ENCODE measurements around the gene LHPP. TPM values are rescaled to one million over a fixed set of nuclear protein-coding genes. Genes with fewer than 3 reads are reported as not detected.

LHPP gene
- total and polyA plus RNA-seq, 2 experiments from 2014 or later = 27.4 to 40.2 TPM

DNA sequence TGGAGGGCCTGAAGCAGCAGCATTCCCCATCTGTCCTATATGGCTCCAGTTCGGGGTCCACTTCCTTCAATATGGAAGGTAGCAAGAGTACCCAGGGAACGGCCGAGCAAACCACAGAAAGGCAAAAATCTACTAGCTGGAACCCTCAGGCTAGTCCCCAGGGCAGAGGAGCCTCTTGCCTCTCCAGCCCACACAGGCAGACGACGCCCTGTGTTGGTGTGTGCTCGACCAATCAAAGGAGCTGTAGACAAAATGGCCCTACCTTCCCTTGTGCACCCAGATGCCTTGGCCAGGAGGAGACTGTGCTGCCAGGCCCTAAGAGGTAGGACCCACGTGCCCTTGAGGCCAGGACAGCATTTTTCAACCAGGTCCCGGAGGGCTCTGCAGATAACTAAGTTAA is 191.1 kb downstream of the LHPP start:
- Histone ChIP-seq H3K4me2 (no peak overlapping the region), H2AFZ (no peak overlapping the region), H3K4me1 (ENCODE audit: insufficient read depth) (peaks cover 13% of the 10 kb centered on the region), H3K4me3 (no peak overlapping the region), H3K27me3 (ENCODE audit: insufficient read depth) (no peaks in the 10 kb centered on the region), H3K79me2 (replicated peaks; ENCODE audit: insufficient read depth) (no peaks in the 10 kb centered on the region), H3F3A (replicated peaks; ENCODE audit: low read depth) (no peaks in the 10 kb centered on the region), H3K36me3 (ENCODE audit: insufficient read depth) (no peaks in the 10 kb centered on the region), H3K9me2 (ENCODE audit: insufficient read depth) (no peaks in the 10 kb centered on the region), H3K27ac (ENCODE audit: low read depth) (no peak overlapping the region), H4K20me1 (replicated peaks; ENCODE audit: insufficient read depth) (no peaks in the 10 kb centered on the region)
- peaks cover 3% of the 10 kb centered on the region for H3K27me3 Mint-ChIP-seq (ENCODE audit: insufficient read depth, low read depth, poor library complexity)
- no peaks in the 10 kb centered on the region for H3K36me3 Mint-ChIP-seq (ENCODE audit: low read depth)
- H3K27ac Mint-ChIP-seq = no peak overlapping the region
- peaks cover 44% of the 10 kb centered on the region for H3K4me1 Mint-ChIP-seq
- no peak overlapping the region for H3K4me3 Mint-ChIP-seq
- DNase-seq (ENCODE audit: low spot score) (no peak), ATAC-seq (no peak)
- no peak for TF ChIP-seq CREB1 (CRISPR knock-in tag; IDR thresholded peaks at IDR 0.05; ENCODE audit: low read depth)
- TF ChIP-seq, protein P1, sequence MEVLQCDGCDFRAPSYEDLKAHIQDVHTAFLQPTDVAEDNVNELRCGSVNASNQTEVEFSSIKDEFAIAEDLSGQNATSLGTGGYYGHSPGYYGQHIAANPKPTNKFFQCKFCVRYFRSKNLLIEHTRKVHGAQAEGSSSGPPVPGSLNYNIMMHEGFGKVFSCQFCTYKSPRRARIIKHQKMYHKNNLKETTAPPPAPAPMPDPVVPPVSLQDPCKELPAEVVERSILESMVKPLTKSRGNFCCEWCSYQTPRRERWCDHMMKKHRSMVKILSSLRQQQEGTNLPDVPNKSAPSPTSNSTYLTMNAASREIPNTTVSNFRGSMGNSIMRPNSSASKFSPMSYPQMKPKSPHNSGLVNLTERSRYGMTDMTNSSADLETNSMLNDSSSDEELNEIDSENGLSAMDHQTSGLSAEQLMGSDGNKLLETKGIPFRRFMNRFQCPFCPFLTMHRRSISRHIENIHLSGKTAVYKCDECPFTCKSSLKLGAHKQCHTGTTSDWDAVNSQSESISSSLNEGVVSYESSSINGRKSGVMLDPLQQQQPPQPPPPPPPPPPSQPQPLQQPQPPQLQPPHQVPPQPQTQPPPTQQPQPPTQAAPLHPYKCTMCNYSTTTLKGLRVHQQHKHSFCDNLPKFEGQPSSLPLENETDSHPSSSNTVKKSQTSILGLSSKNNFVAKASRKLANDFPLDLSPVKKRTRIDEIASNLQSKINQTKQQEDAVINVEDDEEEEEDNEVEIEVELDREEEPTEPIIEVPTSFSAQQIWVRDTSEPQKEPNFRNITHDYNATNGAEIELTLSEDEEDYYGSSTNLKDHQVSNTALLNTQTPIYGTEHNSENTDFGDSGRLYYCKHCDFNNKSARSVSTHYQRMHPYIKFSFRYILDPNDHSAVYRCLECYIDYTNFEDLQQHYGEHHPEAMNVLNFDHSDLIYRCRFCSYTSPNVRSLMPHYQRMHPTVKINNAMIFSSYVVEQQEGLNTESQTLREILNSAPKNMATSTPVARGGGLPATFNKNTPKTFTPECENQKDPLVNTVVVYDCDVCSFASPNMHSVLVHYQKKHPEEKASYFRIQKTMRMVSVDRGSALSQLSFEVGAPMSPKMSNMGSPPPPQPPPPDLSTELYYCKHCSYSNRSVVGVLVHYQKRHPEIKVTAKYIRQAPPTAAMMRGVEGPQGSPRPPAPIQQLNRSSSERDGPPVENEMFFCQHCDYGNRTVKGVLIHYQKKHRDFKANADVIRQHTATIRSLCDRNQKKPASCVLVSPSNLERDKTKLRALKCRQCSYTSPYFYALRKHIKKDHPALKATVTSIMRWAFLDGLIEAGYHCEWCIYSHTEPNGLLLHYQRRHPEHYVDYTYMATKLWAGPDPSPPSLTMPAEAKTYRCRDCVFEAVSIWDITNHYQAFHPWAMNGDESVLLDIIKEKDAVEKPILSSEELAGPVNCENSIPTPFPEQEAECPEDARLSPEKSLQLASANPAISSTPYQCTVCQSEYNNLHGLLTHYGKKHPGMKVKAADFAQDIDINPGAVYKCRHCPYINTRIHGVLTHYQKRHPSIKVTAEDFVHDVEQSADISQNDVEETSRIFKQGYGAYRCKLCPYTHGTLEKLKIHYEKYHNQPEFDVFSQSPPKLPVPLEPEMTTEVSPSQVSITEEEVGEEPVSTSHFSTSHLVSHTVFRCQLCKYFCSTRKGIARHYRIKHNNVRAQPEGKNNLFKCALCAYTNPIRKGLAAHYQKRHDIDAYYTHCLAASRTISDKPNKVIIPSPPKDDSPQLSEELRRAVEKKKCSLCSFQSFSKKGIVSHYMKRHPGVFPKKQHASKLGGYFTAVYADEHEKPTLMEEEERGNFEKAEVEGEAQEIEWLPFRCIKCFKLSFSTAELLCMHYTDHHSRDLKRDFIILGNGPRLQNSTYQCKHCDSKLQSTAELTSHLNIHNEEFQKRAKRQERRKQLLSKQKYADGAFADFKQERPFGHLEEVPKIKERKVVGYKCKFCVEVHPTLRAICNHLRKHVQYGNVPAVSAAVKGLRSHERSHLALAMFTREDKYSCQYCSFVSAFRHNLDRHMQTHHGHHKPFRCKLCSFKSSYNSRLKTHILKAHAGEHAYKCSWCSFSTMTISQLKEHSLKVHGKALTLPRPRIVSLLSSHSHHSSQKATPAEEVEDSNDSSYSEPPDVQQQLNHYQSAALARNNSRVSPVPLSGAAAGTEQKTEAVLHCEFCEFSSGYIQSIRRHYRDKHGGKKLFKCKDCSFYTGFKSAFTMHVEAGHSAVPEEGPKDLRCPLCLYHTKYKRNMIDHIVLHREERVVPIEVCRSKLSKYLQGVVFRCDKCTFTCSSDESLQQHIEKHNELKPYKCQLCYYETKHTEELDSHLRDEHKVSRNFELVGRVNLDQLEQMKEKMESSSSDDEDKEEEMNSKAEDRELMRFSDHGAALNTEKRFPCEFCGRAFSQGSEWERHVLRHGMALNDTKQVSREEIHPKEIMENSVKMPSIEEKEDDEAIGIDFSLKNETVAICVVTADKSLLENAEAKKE (CRISPR knock-in tag; IDR thresholded peaks at IDR 0.05) = no peak
- H3K9me3 Mint-ChIP-seq = no peaks in the 10 kb centered on the region; the same call in 2 of the 3 replicates

DNA sequence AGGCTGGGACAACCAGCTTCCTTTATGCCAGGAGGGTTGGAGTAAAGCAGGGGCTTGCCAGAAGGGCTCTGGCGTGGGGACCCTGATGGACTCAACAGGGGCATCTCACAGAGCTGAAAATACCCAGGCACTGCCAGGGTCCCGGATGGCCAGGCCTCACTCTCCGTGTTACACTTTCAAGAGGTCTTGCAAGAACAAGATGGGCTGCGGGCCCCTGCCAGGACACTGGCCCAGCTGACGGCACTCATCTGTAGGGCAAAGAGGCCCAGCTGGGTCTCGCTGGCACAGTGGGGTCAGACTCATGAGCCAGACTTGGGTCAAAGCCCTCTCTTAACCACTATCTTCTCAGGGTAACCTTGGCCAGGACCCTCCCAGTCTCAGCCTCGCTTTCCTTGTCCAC is 191.7 kb downstream of the LHPP start:
- Mint-ChIP-seq H3K4me3 (no peak overlapping the region), H3K27ac (no peak overlapping the region)
- TF ChIP-seq, protein P2, sequence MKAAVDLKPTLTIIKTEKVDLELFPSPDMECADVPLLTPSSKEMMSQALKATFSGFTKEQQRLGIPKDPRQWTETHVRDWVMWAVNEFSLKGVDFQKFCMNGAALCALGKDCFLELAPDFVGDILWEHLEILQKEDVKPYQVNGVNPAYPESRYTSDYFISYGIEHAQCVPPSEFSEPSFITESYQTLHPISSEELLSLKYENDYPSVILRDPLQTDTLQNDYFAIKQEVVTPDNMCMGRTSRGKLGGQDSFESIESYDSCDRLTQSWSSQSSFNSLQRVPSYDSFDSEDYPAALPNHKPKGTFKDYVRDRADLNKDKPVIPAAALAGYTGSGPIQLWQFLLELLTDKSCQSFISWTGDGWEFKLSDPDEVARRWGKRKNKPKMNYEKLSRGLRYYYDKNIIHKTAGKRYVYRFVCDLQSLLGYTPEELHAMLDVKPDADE (IDR thresholded peaks at IDR 0.05) = no peak
- TF ChIP-seq POLR2AphosphoS5 (IDR thresholded peaks at IDR 0.05; ENCODE audit: low read depth) (no peak), JUNB (IDR thresholded peaks at IDR 0.05; ENCODE audit: unreplicated experiment) (no peak), NANOG (IDR thresholded peaks at IDR 0.05; ENCODE audit: borderline replicate concordance) (no peak), EZH2 (IDR thresholded peaks at IDR 0.05; ENCODE audit: low read depth, unreplicated experiment) (no peak), ZNF331 (CRISPR knock-in tag; IDR thresholded peaks at IDR 0.05; ENCODE audit: low read depth) (no peak), EZH2phosphoT487 (IDR thresholded peaks at IDR 0.05; ENCODE audit: unreplicated experiment) (no peak)
- TF ChIP-seq, protein P3, sequence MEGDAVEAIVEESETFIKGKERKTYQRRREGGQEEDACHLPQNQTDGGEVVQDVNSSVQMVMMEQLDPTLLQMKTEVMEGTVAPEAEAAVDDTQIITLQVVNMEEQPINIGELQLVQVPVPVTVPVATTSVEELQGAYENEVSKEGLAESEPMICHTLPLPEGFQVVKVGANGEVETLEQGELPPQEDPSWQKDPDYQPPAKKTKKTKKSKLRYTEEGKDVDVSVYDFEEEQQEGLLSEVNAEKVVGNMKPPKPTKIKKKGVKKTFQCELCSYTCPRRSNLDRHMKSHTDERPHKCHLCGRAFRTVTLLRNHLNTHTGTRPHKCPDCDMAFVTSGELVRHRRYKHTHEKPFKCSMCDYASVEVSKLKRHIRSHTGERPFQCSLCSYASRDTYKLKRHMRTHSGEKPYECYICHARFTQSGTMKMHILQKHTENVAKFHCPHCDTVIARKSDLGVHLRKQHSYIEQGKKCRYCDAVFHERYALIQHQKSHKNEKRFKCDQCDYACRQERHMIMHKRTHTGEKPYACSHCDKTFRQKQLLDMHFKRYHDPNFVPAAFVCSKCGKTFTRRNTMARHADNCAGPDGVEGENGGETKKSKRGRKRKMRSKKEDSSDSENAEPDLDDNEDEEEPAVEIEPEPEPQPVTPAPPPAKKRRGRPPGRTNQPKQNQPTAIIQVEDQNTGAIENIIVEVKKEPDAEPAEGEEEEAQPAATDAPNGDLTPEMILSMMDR (conservative IDR thresholded peaks at IDR 0.05; ENCODE audit: low read depth in 2 of 2) = no peak

More for the DNA sequence above, 191.7 kb downstream of the LHPP start:
- Histone ChIP-seq H3K4me1 (ENCODE audit: insufficient read depth) (peaks cover 13% of the 10 kb centered on the region), H3K4me2 (no peak overlapping the region), H3F3A (replicated peaks; ENCODE audit: low read depth) (no peaks in the 10 kb centered on the region), H3K36me3 (ENCODE audit: insufficient read depth) (no peaks in the 10 kb centered on the region), H3K4me3 (no peak overlapping the region), H3K79me2 (replicated peaks; ENCODE audit: insufficient read depth) (no peaks in the 10 kb centered on the region), H3K27ac (ENCODE audit: low read depth) (no peak overlapping the region), H3K9me2 (ENCODE audit: insufficient read depth) (no peaks in the 10 kb centered on the region), H3K27me3 (ENCODE audit: insufficient read depth) (no peaks in the 10 kb centered on the region), H2AFZ (no peak overlapping the region), H4K20me1 (replicated peaks; ENCODE audit: insufficient read depth) (no peaks in the 10 kb centered on the region)
- no peak for DNase-seq (ENCODE audit: low spot score)
- peaks cover 3% of the 10 kb centered on the region for H3K27me3 Mint-ChIP-seq (ENCODE audit: insufficient read depth, low read depth, poor library complexity)
- no peaks in the 10 kb centered on the region for H3K36me3 Mint-ChIP-seq (ENCODE audit: low read depth)
- no peak for ATAC-seq
- H3K4me1 Mint-ChIP-seq = peaks cover 43% of the 10 kb centered on the region
- no peaks in the 10 kb centered on the region; the same call in 2 of the 3 replicates for H3K9me3 Mint-ChIP-seq

Data from GM23338 (cell line).